Loucy (cell line): ENCODE data around the gene FTO.

Source experiments
- H2AFZ ChIP-seq: fragments of 200-600 bp; sonication (generic); 2 replicates; pipeline ENCODE4 v1.6.0; 2016; ENCODE audit warnings: antibody characterized with exemption, mild to moderate bottlenecking, low read length, moderate library complexity
- H3F3A ChIP-seq: fragments of 200-600 bp; 2 replicates; pipeline ENCODE4 v1.6.0; 2016; ENCODE audit warnings: antibody characterized with exemption, low read depth, mild to moderate bottlenecking
- H3K27me3 ChIP-seq: fragments of 200-600 bp; sonication (generic); 2 replicates; pipeline ENCODE4 v1.6.1; 2014; ENCODE audit warnings: low read length, mild to moderate bottlenecking; ENCODE audit not compliant: insufficient read depth, poor library complexity, severe bottlenecking
- H3K36me3 ChIP-seq: fragments of 200-600 bp; sonication (generic); 2 replicates; pipeline ENCODE4 v1.6.1; 2016; ENCODE audit warnings: low read length; ENCODE audit not compliant: insufficient read depth
- H3K4me1 ChIP-seq: fragments of 200-600 bp; sonication (generic); 2 replicates; pipeline ENCODE4 v1.5.1; 2014; ENCODE audit warnings: low read length, mild to moderate bottlenecking; ENCODE audit not compliant: insufficient read depth, poor library complexity, severe bottlenecking
- H3K4me2 ChIP-seq: fragments of 200-600 bp; sonication (generic); 2 replicates; pipeline ENCODE4 v1.6.0; 2014; ENCODE audit warnings: antibody characterized with exemption, low read length, low read depth, mild to moderate bottlenecking; ENCODE audit not compliant: poor library complexity, severe bottlenecking
- H3K4me3 ChIP-seq: fragments of 200-600 bp; sonication (generic); 2 replicates; pipeline ENCODE4 v1.5.1; 2014; ENCODE audit warnings: low read length, mild to moderate bottlenecking, mixed read lengths; ENCODE audit not compliant: poor library complexity, severe bottlenecking
- H3K79me2 ChIP-seq: fragments of 200-600 bp; sonication (generic); 2 replicates; pipeline ENCODE4 v1.6.1; 2014; ENCODE audit warnings: low read length; ENCODE audit not compliant: insufficient read depth
- H3K9ac ChIP-seq: fragments of 200-600 bp; sonication (generic); 2 replicates; pipeline ENCODE4 v1.6.0; 2014; ENCODE audit warnings: mild to moderate bottlenecking, low read depth, low read length, moderate library complexity; ENCODE audit not compliant: poor library complexity, severe bottlenecking
- H3K9me2 ChIP-seq: fragments of 200-600 bp; sonication (generic); replicated peaks from 2 replicates; pipeline ENCODE4 v1.6.1; 2016; ENCODE audit warnings: low read depth, low read length, mixed read lengths
- H3K9me3 ChIP-seq: fragments of 200-600 bp; sonication (generic); 2 replicates; pipeline ENCODE4 v1.6.1; 2014; ENCODE audit warnings: mild to moderate bottlenecking, antibody characterized with exemption, low read length, low read depth; ENCODE audit not compliant: insufficient read depth
- H4K20me1 ChIP-seq: fragments of 200-600 bp; sonication (generic); 2 replicates; pipeline ENCODE4 v1.6.0; 2014; ENCODE audit warnings: antibody characterized with exemption, low read length, mild to moderate bottlenecking; ENCODE audit not compliant: insufficient read depth, poor library complexity, severe bottlenecking
- CTCF ChIP-seq: fragments of 200-600 bp; sonication (generic); conservative IDR thresholded peaks from 2 replicates; pipeline ENCODE4 v1.5.1; 2014; ENCODE audit warnings: mild to moderate bottlenecking, antibody characterized with exemption, low read length
- EZH2phosphoT487 ChIP-seq: fragments of 200-600 bp; IDR thresholded peaks from 2 replicates; pipeline ENCODE4 v1.6.1; 2018; ENCODE audit warnings: antibody characterized with exemption, mild to moderate bottlenecking, moderate library complexity, borderline replicate concordance

The FTO gene

GRCh38 chr16:53852678-53853077 lies 148.7 kb downstream of the FTO start:
- TF ChIP-seq CTCF = no peak
- no peak for TF ChIP-seq EZH2phosphoT487
- H3K9me2 ChIP-seq = no peaks in the 10 kb centered on the region
- no peak overlapping the region for H2AFZ ChIP-seq
- H3K9ac ChIP-seq = no peak overlapping the region
- H4K20me1 ChIP-seq = no peaks in the 10 kb centered on the region
- H3K27me3 ChIP-seq = no peaks in the 10 kb centered on the region
- H3K36me3 ChIP-seq = no peaks in the 10 kb centered on the region
- peaks cover 3% of the 10 kb centered on the region; the same call in 1 of the 2 replicates for H3K9me3 ChIP-seq
- H3K4me3 ChIP-seq = no peak overlapping the region
- no peaks in the 10 kb centered on the region for H3F3A ChIP-seq
- H3K4me1 ChIP-seq = peaks cover 28% of the 10 kb centered on the region
- no peaks in the 10 kb centered on the region for H3K79me2 ChIP-seq
- no peak overlapping the region for H3K4me2 ChIP-seq

DNA sequence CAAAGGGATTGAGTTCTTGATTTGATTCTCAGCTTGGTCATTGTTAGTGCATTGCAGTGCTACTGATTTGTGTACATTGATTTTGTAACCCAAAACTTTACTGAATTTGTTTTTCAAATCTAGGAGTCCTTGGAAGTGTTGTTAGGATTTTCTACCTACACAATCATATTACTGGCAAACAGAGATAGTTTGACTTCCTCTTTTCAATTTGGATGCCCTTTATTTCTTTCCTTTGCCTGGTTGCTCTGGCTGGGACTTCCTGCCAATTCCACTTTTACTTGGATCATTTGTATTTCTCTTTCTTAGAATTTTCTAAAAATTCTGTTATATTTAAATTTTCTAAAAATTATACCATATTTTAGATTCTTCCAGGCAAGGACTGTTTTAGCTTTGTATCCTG lies 151.1 kb downstream of the FTO start:
- no peaks in the 10 kb centered on the region for H4K20me1 ChIP-seq
- no peaks in the 10 kb centered on the region for H3K9me2 ChIP-seq
- peaks cover 3% of the 10 kb centered on the region; the same call in 1 of the 2 replicates for H3K9me3 ChIP-seq
- no peak overlapping the region for H2AFZ ChIP-seq
- H3K27me3 ChIP-seq = no peaks in the 10 kb centered on the region
- H3K9ac ChIP-seq = no peak overlapping the region
- no peak for TF ChIP-seq EZH2phosphoT487
- no peak for TF ChIP-seq CTCF
- H3K36me3 ChIP-seq = no peaks in the 10 kb centered on the region
- H3K4me1 ChIP-seq = peaks cover 6% of the 10 kb centered on the region
- no peaks in the 10 kb centered on the region for H3F3A ChIP-seq
- H3K79me2 ChIP-seq = no peaks in the 10 kb centered on the region
- no peak overlapping the region for H3K4me2 ChIP-seq
- no peak overlapping the region for H3K4me3 ChIP-seq

GRCh38 chr16:53855511-53855910 lies 151.6 kb downstream of the FTO start:
- H3K79me2 ChIP-seq = no peaks in the 10 kb centered on the region
- H3F3A ChIP-seq = no peaks in the 10 kb centered on the region
- no peak overlapping the region for H3K4me2 ChIP-seq
- H3K36me3 ChIP-seq = no peaks in the 10 kb centered on the region
- no peak overlapping the region for H3K9ac ChIP-seq
- no peaks in the 10 kb centered on the region for H3K27me3 ChIP-seq
- peaks cover 2% of the 10 kb centered on the region for H3K4me1 ChIP-seq
- no peak overlapping the region for H2AFZ ChIP-seq
- H3K4me3 ChIP-seq = no peak overlapping the region
- TF ChIP-seq CTCF = no peak
- TF ChIP-seq EZH2phosphoT487 = no peak
- no peaks in the 10 kb centered on the region for H3K9me2 ChIP-seq
- H3K9me3 ChIP-seq = peaks cover 3% of the 10 kb centered on the region; the same call in 1 of the 2 replicates
- no peaks in the 10 kb centered on the region for H4K20me1 ChIP-seq
